ENCODE data around the gene TMEM8B. TPM values are rescaled to one million over a fixed set of nuclear protein-coding genes. Genes with fewer than 3 reads are reported as not detected.

The TMEM8B gene
- total RNA-seq, 1 donor from 2014 or later, result 0.59 TPM

DNA sequence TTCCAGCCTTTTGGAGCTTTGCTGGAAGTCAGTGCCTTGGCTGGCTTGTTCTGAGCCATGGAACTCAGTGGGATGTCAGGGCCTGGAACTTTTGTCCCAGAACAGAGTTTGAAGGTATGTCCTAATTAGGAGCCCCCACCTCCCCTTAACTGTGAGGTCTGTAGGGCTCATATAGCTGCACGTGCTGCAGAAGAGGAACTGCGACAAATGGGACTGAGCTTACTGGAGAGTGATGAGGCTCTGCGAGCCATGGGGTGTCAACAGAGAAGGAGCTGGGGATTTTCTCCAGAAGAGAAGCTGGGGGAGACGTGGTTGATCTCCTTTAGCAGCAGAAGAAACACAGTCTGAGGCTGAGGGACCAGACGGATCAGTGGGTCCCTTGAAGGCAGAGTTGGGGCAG, 10.9 kb downstream of the TMEM8B start:
- no peak for DNase-seq (ENCODE audit: low read depth, low spot score)

DNA sequence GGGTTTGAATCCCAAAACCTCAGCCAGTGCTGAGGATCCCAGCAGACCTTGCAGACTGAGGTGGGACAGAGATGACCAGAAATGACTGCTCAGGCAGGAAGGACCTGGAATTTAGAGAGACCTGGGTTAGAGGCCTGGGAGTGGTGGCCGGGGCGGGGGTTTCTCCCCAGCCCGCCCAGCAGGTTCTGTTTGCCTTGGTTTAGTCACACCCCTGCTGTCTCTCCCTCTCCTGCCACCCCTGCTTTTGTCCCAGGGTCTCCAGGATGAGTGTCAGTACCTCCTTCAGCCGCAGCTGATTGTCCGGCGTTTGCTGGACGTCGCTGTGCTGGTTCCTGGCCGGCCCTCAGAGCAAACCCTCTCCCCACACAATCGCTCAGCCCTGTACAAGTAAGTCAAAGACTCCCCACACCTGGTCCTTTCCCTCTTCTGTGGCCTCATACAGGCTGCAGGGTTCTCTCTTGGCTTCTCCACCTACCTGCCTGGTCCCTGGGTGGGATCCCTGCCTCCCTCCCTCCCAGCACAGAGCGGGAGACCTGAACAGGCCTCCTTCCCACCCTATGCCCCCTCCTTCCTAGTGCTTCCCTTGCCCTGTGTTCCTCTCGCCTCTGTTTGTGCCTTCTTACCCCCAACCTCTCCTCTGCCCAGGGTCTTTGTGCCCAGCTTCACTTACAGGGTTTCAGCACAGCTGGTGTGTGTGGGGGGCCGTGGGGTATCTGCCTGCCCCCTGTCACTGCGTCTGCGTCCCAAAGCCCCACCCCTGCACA, 12.0 kb downstream of the TMEM8B start:
- no peak for DNase-seq (ENCODE audit: low read depth, low spot score)

GRCh38 chr9:35841645-35841900, 12.5 kb downstream of the TMEM8B start:
- DNase-seq (ENCODE audit: low read depth, low spot score), result no peak

- DNase-seq (ENCODE audit: low read depth, low spot score), result no peak
Measured at GRCh38 chr9:35842020-35842745, 13.2 kb downstream of the TMEM8B start.

GRCh38 chr9:35842795-35843194, 13.8 kb downstream of the TMEM8B start:
- no peak for DNase-seq (ENCODE audit: low read depth, low spot score)

GRCh38 chr9:35844628-35845270, 15.7 kb downstream of the TMEM8B start:
- DNase-seq (ENCODE audit: low read depth, low spot score), result peak; percentile 60

DNA sequence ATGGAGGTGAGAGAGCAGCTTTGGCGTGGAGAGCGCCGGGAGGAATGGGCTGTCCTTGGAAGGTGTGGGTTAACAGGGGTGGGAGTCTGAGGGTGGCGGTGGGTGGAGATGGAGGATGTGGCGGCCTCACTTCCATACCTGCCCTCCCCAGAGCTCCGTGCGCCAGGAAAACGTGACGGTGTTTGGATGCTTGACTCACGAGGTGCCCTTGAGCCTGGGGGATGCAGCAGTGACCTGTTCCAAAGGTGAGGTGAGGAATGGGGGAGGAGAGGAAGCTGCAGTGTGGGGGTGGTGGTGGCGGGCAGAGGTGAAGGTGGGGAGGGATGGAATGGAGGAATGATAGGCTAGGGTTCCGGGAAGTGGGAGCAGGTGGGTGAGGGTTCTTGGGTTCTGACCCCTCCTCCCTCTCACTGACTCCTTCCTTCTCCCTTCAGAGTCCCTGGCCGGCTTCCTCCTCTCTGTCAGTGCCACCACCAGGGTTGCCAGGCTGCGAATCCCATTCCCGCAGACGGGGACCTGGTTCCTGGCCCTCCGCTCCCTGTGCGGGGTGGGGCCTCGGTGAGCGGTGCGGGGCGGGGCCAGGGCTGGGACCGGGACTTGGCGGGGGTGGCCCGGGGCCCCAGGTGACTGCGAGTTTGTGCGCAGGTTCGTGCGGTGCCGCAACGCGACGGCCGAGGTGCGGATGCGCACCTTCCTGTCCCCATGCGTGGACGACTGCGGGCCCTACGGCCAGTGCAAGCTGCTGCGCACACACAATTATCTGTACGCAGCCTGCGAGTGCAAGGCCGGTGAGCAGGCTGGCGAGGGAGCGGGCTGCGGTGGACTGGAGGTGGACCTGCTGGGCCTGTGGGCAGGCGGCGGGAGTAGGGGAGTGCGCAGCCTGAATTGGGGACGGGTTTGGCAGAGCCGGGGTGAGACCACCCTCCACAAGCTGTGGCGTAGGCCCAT, 17.1 kb downstream of the TMEM8B start:
- no peak for DNase-seq (ENCODE audit: low read depth, low spot score)

DNA sequence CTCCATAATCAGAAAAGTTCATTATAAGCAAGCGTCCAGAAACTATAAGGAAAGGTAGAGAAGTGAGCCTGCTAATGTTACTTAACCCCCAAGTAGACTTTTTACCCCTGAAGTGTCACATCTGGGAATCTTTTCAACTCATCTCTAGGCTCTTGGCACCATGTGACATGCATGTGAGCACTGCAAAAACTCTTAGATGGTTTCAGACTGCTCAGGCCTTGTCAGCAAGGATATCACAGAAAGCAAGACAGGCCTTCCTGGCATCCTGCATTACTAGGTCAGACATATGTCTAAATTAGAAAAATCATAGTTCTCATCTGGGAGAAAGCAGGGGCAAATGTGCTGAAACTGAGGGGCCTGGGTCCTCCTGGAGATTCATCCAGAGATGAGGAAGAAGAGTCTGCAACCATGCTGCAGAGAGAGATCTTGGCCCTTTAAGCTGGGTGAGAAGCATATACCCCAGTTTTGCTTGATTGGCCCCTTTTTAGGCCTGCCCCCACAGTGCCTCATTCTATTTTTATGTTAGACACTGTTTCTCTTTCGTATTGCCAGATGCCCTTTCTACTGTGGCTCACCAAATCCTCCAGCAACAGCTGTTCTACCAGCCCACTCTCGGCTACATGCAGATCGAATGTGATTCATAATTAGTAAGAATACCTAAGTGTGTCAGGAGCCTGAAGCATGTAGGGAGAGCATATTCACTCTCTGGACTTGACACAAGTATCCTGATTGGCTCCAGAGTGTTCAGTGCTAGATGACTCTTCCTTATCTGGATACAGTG, 19.0 kb downstream of the TMEM8B start:
- no peak for DNase-seq (ENCODE audit: low read depth, low spot score)

- DNase-seq (ENCODE audit: low read depth, low spot score), result no peak
Measured at GRCh38 chr9:35852267-35852815, 23.3 kb downstream of the TMEM8B start.

DNA sequence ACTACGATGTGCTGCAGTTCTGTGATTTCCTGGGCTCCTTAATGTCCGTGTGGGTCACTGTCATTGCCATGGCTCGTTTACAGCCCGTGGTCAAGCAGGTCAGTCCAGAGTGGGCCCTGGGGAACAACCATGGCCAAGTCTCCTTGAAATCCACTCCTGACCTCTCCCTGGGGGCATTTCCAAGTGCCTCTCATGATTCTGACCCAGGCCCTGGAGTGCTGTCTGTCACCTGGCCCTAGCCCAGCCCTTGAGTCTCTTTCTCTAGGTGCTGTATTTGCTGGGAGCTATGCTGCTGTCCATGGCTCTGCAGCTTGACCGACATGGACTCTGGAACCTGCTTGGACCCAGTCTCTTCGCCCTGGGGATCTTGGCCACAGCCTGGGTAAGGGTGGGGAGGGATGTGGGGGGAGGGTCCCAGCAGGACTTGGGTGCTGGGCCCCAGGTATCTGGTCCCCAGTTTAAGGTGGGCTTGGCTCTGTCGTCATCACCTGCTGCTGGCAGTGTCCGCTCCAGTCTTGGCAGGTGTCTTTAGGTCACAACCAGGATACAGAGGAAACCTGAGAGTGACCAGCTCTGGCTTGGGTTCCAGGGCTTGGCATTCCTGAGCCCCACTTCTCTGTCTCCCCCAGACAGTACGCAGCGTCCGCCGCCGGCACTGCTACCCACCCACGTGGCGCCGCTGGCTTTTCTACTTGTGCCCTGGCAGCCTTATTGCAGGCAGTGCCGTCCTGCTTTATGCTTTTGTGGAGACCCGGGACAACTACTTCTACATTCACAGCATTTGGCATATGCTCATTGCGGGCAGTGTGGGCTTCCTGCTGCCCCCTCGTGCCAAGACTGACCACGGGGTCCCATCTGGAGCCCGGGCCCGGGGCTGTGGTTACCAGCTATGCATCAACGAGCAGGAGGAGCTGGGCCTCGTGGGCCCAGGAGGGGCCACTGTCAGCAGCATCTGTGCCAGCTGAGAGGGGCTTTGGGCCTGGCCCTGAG, 24.1 kb downstream of the TMEM8B start:
- DNase-seq (ENCODE audit: low read depth, low spot score), result no peak

- DNase-seq (ENCODE audit: low read depth, low spot score), result no peak
Measured at GRCh38 chr9:35854091-35854762, 25.2 kb downstream of the TMEM8B start.

- DNase-seq (ENCODE audit: low read depth, low spot score), result no peak
Measured at GRCh38 chr9:35856206-35856605, 27.2 kb downstream of the TMEM8B start.

- no peak for DNase-seq (ENCODE audit: low read depth, low spot score)
Measured at GRCh38 chr9:35856882-35857281, 27.9 kb downstream of the TMEM8B start.

- no peak for DNase-seq (ENCODE audit: low read depth, low spot score)
Measured at GRCh38 chr9:35858458-35858857, 29.4 kb downstream of the TMEM8B start.

DNA sequence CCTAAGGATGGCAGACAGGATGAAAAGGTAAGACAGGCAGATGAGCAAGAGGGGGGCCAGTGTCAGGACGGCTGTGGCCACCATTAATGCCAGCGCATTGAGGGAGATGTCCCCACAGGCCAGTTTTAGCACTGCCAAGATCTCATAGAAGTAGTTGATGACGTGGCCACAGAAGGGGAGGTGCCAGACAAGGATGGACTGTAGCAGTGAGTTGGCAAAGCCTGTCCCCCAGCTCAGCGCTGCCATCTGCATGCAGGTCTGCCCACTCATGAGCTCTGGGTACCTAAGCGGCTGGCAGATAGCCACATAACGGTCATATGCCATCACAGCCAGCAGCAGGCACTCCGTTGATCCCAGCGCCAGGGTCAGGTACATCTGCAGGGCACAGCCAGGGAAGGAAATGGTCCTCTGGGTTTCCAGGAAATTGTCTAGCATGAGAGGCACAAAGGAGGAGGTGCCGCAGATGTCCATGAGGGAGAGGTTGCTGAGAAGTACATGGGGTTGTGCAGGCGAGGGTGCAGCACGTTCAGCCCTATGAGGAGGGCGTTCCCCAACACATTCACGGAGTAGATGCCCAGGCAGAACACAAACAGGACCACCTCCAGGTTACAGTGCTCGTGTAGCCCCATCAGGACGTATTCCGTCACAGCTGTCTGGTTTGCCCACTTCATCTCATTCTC, 30.4 kb downstream of the TMEM8B start:
- DNase-seq (ENCODE audit: low read depth, low spot score), result no peak

GRCh38 chr9:35859990-35860339, 30.9 kb downstream of the TMEM8B start:
- DNase-seq (ENCODE audit: low read depth, low spot score), result no peak

DNA sequence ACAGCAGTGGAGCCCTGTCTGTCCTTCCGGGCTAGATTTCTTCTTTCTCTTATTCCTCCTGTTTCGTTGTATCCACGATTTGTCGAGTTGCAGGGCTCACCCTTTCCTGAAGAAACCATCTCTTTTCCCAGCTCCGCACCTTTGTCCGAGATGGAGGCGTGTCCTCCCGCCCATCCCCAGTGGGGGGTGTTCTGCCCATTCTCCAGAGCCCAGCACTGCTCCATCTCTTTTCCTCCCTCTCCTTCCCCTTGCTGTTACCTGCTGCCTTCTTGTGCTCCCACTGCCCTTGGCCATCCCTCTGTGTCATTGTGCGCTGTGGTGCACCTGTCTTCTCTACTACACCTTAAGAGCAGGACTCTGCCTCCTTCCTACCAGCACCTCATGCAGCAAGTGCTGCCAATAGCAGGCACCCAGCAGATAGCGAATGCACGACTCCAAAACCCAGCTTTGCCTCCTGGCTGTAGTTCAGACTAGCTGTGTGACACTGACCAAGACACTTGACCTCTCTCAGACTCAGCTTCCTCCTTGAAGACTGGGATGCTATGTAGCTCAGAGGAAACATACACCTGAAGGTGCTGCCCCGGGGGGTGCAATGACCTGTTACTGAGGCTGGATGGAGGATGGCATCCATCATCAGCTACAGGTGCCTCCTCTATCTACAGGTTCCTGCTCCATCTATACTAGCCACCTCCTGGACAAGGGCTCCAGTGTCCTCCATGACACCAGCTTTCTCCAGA, 32.3 kb downstream of the TMEM8B start:
- no peak for DNase-seq (ENCODE audit: low read depth, low spot score)

GRCh38 chr9:35862328-35862727, 33.3 kb downstream of the TMEM8B start:
- DNase-seq (ENCODE audit: low read depth, low spot score), result no peak

All from pulmonary artery endothelial cell (primary cell).